Suprapubic skin (tissue), 3 donors: ENCODE measurements around the gene MUL1.

ENCODE experiments used
- CTCF ChIP-seq, 2 donors: fragments of 200-600 bp in 1 of 2; fragments of 450-650 bp in 1 of 2; sonication (generic) in 1 of 2; IDR thresholded peaks; one replicate each; pipeline ENCODE4 v1.5.1; 2016 to 2019; ENCODE audit warnings: antibody characterized with exemption in 2 of 2, mild to moderate bottlenecking in 1 of 2, moderate library complexity in 1 of 2
- POLR2A ChIP-seq, 2 donors: fragments of 450-650 bp; IDR thresholded peaks; one replicate each; pipeline ENCODE4 v1.6.1; 2017; ENCODE audit warnings: antibody characterized with exemption in 2 of 2, mild to moderate bottlenecking in 2 of 2, moderate library complexity in 2 of 2

DNA sequence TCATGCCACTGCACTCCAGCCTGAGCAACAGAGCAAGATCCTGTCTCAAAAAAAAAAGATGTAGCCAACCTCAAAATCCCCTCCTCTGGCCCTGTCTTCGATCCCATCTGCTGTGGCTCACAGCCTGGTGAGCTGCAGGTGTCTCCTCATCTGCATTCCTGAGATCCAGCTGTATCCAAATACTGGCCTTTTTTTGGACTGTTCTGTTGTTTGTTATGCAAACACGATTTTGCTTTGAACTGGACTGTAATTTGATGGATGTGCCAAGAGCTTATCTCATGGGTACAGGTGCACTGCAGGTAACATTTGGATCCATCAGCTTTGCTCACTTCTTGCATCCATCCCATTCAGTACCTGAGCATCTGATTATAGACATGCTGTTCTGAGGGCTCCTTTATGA lies 30.3 kb upstream of the MUL1 start:
- TF ChIP-seq CTCF (IDR thresholded peaks at IDR 0.05) (no peak), POLR2A (IDR thresholded peaks at IDR 0.05) (no peak)
